Activated CD4-positive, alpha-beta T cell treated with anti-CD3 and anti-CD28 coated beads for 36 hours (primary cell): ENCODE data around the gene HNRNPH2. TPM values are rescaled to one million over a fixed set of nuclear protein-coding genes. Genes with fewer than 3 reads are reported as not detected.

Experiments
- ATAC-seq: fragments of 200-7000 bp; cut with Tn5 transposase; one replicate; pipeline ENCODE4 v1.10.0; 2021; ENCODE audit warnings: mild to moderate bottlenecking, moderate library complexity
- CTCF ChIA-PET: fragments of 350-600 bp; sonication (Branson Sonifier 250); formaldehyde crosslinking; loops from one replicate; lab custom pipeline; 2021; ENCODE audit warnings: antibody characterized with exemption; lab: Charles Lee
- POLR2A ChIA-PET: fragments of 350-600 bp; sonication (Branson Sonifier 250); formaldehyde crosslinking; loops from one replicate; lab custom pipeline; 2021; ENCODE audit warnings: antibody characterized with exemption, inconsistent platforms; lab: Charles Lee
- DNase-seq: peaks from one replicate; pipeline ENCODE4 v3.0.0-alpha.2; 2020
- H3K27ac Mint-ChIP-seq: one replicate; pipeline ENCODE4 v1.8.0; 2021; ENCODE audit warnings: mixed read lengths
- H3K27me3 Mint-ChIP-seq: one replicate; pipeline ENCODE4 v1.8.0; 2021; ENCODE audit warnings: mixed read lengths
- H3K36me3 Mint-ChIP-seq: one replicate; pipeline ENCODE4 v1.8.0; 2021; ENCODE audit warnings: low read depth, mixed read lengths
- H3K4me1 Mint-ChIP-seq: one replicate; pipeline ENCODE4 v1.8.0; 2021; ENCODE audit warnings: mixed read lengths
- H3K4me3 Mint-ChIP-seq: one replicate; pipeline ENCODE4 v1.8.0; 2021; ENCODE audit warnings: mild to moderate bottlenecking, moderate library complexity, mixed read lengths
- H3K9me3 Mint-ChIP-seq: one replicate; pipeline ENCODE4 v1.8.0; 2021; ENCODE audit warnings: low read depth, mixed read lengths
- intact Hi-C, 2 experiments: fragments of 100-400 bp; cut with DNase I in 1 of 2; cut with micrococcal nuclease in 1 of 2; formaldehyde crosslinking; loops; one replicate each; pipeline versions ENCODE4 v1.14.2 to v1.15.1; 2022 to 2024; cut with DNase I, micrococcal nuclease
- total RNA-seq, 2 experiments: library from RNA; stranded (reverse); gene quantifications; one replicate each; pipeline ENCODE4 v1.2.3, GENCODE V29; 2021

The HNRNPH2 gene
- total RNA-seq, 2 experiments from 2014 or later = 18.6 to 26.9 TPM

DNA sequence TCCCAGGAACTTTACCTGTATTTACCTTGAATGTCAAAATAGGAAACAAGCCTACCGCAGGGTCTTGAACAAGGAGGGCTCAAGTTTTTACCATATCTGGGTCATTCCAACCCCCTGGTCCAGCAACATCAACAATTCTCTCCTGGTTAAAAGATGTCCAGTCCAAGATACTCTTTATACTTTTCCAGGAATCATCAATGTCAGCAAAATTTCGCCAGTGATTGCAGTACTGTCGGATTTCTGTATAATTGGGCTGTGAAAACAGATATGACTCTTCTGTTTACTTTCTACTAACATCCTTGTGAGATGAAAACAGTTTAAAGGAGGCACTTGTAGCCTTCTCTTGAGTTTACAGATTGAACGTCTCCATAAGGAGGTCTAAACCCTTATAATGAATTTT is 9.3 kb upstream of the HNRNPH2 start:
- CTCF ChIA-PET = no interaction called here
- peaks cover 33% of the 10 kb centered on the region for H3K36me3 Mint-ChIP-seq
- H3K9me3 Mint-ChIP-seq = no peaks in the 10 kb centered on the region
- no peak overlapping the region for H3K27ac Mint-ChIP-seq
- DNase-seq = no peak
- no peaks in the 10 kb centered on the region for H3K27me3 Mint-ChIP-seq
- intact Hi-C loops = no loop called here
- no peak overlapping the region for H3K4me3 Mint-ChIP-seq
- no peak for ATAC-seq
- peaks cover 3% of the 10 kb centered on the region for H3K4me1 Mint-ChIP-seq
- POLR2A ChIA-PET = no interaction called here

DNA sequence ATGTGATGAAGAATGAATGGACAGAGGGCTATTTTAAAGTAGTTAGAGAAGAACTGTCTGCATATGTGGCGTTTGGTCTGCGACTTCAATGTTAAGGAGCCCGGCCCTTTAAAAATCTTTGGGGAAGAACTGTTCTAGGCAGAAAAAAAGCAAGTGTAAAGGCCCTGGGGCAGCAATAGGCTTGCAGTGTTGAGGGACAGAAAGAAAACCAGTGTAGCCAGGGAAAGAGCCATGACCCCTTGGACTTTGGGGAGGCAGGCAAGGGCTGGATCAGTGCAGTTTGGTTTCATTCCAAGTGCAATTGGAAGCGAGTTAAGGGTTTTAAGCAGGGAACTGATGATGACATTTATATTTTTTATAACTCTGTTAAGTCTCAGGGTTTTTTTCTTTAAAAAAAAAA is 8.2 kb upstream of the HNRNPH2 start:
- no peaks in the 10 kb centered on the region for H3K9me3 Mint-ChIP-seq
- no peak overlapping the region for H3K4me3 Mint-ChIP-seq
- H3K27me3 Mint-ChIP-seq = no peaks in the 10 kb centered on the region
- H3K36me3 Mint-ChIP-seq = peaks cover 35% of the 10 kb centered on the region
- DNase-seq = no peak
- CTCF ChIA-PET = no interaction called here
- ATAC-seq = no peak
- peaks cover 3% of the 10 kb centered on the region for H3K4me1 Mint-ChIP-seq
- POLR2A ChIA-PET = no interaction called here
- intact Hi-C loops = no loop called here
- no peak overlapping the region for H3K27ac Mint-ChIP-seq

DNA sequence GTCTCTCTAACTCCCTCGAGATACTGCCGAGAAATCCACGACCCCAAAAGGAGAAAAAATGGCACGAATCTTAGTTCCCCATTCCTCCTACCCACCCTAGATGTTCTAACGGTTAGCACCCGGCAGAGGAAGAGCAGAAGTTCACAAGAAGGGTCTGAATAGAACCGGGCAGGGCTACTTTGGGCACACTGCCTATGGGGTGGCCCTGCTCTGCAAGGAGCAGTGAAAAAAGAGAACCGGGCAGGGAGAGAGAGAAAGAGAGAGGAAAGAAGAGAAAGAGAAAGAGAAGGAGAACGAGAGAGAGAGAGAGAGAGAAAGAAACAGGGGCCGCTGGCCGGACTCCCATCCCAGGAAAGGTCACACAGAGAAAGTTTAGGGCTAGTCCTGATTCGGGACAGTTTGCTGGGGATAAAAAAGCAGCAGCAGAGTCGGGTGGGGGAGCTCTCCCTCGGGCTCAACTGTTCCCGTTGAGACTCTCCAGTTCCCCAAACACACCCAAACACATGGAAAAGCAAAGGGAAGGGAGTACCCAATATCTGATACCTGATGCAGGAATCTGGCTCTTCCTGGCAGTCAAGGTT is 765 bp upstream of the HNRNPH2 start:
- ATAC-seq (no peak), DNase-seq (no peak)
- Mint-ChIP-seq H3K4me1 (peaks cover 21% of the 10 kb centered on the region), H3K27ac (peak overlapping the region; percentile 97), H3K9me3 (no peaks in the 10 kb centered on the region), H3K4me3 (peak overlapping the region; percentile 97), H3K36me3 (peaks cover 20% of the 10 kb centered on the region), H3K27me3 (no peaks in the 10 kb centered on the region)
- intact Hi-C loops = loop anchor here (1.0 to 5.0 kb wide), 5 partner anchors 16 to 585 kb away; partner anchors contain the start of genes ARMCX2 (in 1 of the 2), CENPI (in 1 of the 2), CSTF2 (in 1 of the 2) and RPL36A (in 1 of the 2)
- ChIA-PET CTCF (no interaction called here), POLR2A (interaction anchor here (1.3 kb wide), 1 partner anchor 17 kb away, joined by 9 read pairs; the partner anchor contains the start of gene RPL36A)

DNA sequence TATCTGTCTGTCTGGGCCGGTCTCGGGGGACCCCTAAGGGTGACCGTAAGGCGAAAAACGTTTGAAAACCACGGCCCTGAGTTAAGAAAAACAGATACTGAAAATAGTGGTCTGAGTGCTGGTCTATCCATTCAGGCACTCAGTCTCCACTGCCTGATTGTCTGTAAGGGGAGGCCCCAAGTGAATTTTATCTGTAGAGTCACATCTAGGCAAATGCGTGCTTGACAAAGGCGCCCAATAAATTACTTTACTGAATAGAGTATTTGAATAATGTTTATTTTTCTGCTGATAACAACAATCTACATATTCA is 465 bp downstream of the HNRNPH2 start:
- ChIA-PET CTCF (interaction anchor here (0.6 kb wide), 1 partner anchor 18 kb away, joined by 3 read pairs; the partner anchor contains the start of gene RPL36A), POLR2A (no interaction called here)
- Mint-ChIP-seq H3K27me3 (no peaks in the 10 kb centered on the region), H3K27ac (peak overlapping the region; percentile 97), H3K9me3 (no peaks in the 10 kb centered on the region), H3K4me1 (peaks cover 32% of the 10 kb centered on the region), H3K4me3 (peak overlapping the region; percentile 97), H3K36me3 (peaks cover 26% of the 10 kb centered on the region)
- ATAC-seq = peak; percentile 42
- DNase-seq = no peak
- intact Hi-C loops = loop anchor here (1.0 to 5.0 kb wide), 6 partner anchors 18 to 586 kb away; partner anchors contain the start of genes TIMM8A (in 2 of the 2), CENPI (in 1 of the 2), CSTF2 (in 1 of the 2) and TRMT2B (in 1 of the 2)

DNA sequence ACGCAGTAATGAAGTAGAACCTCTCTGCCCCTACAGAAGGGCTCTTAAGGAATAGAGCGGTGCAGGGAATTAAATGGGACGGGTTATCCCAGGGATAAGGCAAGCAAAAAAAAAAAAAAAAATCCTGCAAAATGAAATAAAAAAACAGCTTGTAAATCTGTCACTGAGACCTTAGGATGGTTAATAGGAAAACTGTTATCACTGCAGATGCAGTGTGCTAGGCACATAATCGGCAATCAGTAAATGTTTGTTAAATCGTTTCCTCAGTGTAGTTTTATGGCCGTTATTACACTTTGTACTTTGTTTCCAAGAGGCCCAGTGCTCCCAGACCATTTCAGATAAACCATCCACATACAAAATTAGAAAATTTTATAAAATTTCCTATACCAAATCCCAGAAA is 1.0 kb downstream of the HNRNPH2 start:
- intact Hi-C loops = loop anchor here in 1 of 2 experiments (2.0 to 5.0 kb wide), 4 partner anchors 312 to 587 kb away; partner anchors contain the start of genes CENPI, CSTF2, TRMT2B and ZMAT1
- ChIA-PET POLR2A (no interaction called here), CTCF (interaction anchor here (0.6 kb wide), 1 partner anchor 18 kb away, joined by 3 read pairs; the partner anchor contains the start of gene RPL36A)
- ATAC-seq = no peak
- H3K4me1 Mint-ChIP-seq = peaks cover 35% of the 10 kb centered on the region
- H3K9me3 Mint-ChIP-seq = no peaks in the 10 kb centered on the region
- peak overlapping the region; percentile 97 for H3K4me3 Mint-ChIP-seq
- no peak for DNase-seq
- H3K36me3 Mint-ChIP-seq = peaks cover 21% of the 10 kb centered on the region
- no peaks in the 10 kb centered on the region for H3K27me3 Mint-ChIP-seq
- H3K27ac Mint-ChIP-seq = peak overlapping the region; percentile 90

DNA sequence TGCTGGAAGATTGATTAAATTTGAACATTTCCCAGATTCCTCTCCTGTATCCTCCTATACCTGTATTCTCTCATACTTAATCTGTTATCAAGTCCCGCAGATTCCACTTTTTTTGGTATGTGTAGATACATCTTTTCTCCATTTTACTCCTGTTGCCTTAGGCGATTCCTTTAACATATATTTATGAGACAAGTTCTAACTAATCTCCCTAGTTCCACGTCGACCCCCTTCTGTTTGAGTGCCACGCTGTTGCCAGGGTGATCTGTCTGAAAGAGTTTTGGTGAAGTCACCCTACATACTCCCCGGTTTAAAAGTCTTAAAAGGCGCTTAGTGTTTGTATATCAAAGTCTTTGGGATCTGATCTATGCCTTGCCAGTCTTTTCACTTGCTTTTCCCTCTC is 2.4 kb downstream of the HNRNPH2 start:
- no peaks in the 10 kb centered on the region for H3K9me3 Mint-ChIP-seq
- DNase-seq (no peak), ATAC-seq (no peak)
- peak overlapping the region; percentile 82 for H3K27ac Mint-ChIP-seq
- peaks cover 21% of the 10 kb centered on the region for H3K36me3 Mint-ChIP-seq
- intact Hi-C loops = loop anchor here (5.0 to 10.0 kb wide), 5 partner anchors 144 to 1244 kb away; partner anchors contain the start of genes ARMCX1 (in 1 of the 2), ARMCX5 (in 1 of the 2), GPRASP1 (in 1 of the 2) and ZMAT1 (in 1 of the 2)
- peak overlapping the region; percentile 97 for H3K4me3 Mint-ChIP-seq
- H3K27me3 Mint-ChIP-seq = no peaks in the 10 kb centered on the region
- ChIA-PET CTCF (no interaction called here), POLR2A (no interaction called here)
- H3K4me1 Mint-ChIP-seq = peaks cover 42% of the 10 kb centered on the region

DNA sequence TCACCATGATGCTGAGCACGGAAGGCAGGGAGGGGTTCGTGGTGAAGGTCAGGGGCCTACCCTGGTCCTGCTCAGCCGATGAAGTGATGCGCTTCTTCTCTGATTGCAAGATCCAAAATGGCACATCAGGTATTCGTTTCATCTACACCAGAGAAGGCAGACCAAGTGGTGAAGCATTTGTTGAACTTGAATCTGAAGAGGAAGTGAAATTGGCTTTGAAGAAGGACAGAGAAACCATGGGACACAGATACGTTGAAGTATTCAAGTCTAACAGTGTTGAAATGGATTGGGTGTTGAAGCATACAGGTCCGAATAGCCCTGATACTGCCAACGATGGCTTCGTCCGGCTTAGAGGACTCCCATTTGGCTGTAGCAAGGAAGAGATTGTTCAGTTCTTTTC is 4.0 kb downstream of the HNRNPH2 start:
- peaks cover 21% of the 10 kb centered on the region for H3K36me3 Mint-ChIP-seq
- no peak overlapping the region for H3K4me3 Mint-ChIP-seq
- POLR2A ChIA-PET = no interaction called here
- H3K27me3 Mint-ChIP-seq = no peaks in the 10 kb centered on the region
- ATAC-seq (no peak), DNase-seq (no peak)
- no peak overlapping the region for H3K27ac Mint-ChIP-seq
- H3K9me3 Mint-ChIP-seq = no peaks in the 10 kb centered on the region
- CTCF ChIA-PET = no interaction called here
- peaks cover 47% of the 10 kb centered on the region for H3K4me1 Mint-ChIP-seq
- intact Hi-C loops = loop anchor here (5.0 to 10.0 kb wide), 5 partner anchors 143 to 1243 kb away; partner anchors contain the start of genes ARMCX1 (in 1 of the 2), ARMCX5 (in 1 of the 2), GPRASP1 (in 1 of the 2) and ZMAT1 (in 1 of the 2)

DNA sequence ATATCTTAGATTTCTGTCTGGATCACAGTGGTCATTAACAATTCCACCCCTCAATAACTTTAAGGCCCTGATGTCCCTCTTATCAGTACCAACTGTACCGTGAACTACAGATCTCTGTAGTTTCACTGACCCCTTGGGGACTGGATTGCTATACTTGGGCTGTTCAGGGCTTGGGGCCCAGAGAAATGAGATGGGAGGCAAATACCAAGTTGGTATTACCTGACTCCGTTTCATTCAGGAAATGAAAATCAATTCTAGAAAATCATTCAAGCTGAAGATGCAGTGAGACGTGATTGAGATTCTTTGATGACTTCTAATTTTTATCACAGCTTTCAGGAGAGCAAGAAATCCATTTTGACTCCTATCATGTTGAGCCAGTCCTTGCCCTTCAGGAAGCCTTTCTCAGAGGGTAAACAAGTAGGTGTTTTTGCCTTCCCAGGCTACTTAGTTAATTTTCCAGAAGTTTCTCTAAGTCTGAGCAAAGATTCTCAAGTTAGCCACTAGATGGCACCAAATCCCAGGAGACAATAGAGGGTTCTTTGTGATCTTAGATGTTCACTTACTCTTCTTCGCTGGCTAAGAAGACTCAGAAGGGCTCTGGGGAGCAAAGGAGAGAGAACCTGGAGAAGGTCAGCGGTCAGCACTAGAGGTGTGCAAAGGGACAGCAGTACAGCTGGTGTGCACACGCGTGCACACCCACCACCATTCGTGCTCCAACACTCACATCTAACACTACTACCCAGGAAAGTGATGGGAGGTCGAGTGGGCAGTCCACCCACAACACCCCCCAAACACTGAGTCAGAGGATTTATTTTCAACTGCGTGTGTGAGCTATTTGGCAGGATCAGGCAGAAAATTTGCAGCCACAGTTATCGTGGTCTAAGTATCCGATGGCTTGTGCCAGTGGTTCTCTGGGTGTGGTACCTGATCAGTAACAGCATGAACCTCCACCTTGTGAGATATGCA is 7.4 kb downstream of the HNRNPH2 start:
- H3K9me3 Mint-ChIP-seq = no peaks in the 10 kb centered on the region
- no peaks in the 10 kb centered on the region for H3K27me3 Mint-ChIP-seq
- peaks cover 16% of the 10 kb centered on the region for H3K36me3 Mint-ChIP-seq
- peak; percentile 24 for DNase-seq
- CTCF ChIA-PET = interaction anchor here (0.9 to 1.8 kb wide), 5 partner anchors 15 to 176 kb away, joined by 3 to 8 read pairs (median 3); no protein-coding TSS in a partner anchor
- ATAC-seq = peak; percentile 81
- intact Hi-C loops = loop anchor here (1.0 to 10.0 kb wide), 9 partner anchors 72 to 1239 kb away; partner anchors contain the start of genes ARMCX1 (in 1 of the 2), ARMCX2 (in 1 of the 2), ARMCX4 (in 1 of the 2) and ARMCX5 (in 1 of the 2)
- POLR2A ChIA-PET = interaction anchor here (0.6 to 1.0 kb wide), 2 partner anchors 25 to 206 kb away, joined by 3 to 4 read pairs; partner anchors contain the start of gene RPL36A
- peak overlapping the region; percentile 94 for H3K27ac Mint-ChIP-seq
- peak overlapping the region; percentile 43 for H3K4me3 Mint-ChIP-seq
- peaks cover 63% of the 10 kb centered on the region for H3K4me1 Mint-ChIP-seq

DNA sequence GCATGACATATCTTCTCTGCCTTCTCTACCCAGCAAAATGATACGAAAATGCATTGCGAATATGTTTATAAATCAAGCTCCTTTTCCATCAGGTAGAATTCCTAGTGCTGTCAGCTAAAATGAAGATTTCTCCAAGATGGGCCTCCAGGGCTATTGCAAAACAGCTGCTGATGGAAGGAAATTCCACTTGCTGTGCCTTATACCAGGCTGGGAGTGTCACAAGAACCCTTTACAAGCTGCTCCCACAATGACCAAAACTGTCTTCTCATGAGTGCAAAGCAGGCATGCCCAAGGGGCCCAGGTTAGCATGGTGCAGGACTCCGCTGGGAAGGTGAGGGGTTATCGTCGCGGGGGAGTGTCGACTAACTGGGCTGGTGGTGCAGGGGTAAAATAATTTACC is 8.7 kb downstream of the HNRNPH2 start:
- no peak overlapping the region for H3K27ac Mint-ChIP-seq
- peaks cover 16% of the 10 kb centered on the region for H3K36me3 Mint-ChIP-seq
- H3K4me1 Mint-ChIP-seq = peaks cover 60% of the 10 kb centered on the region
- POLR2A ChIA-PET = no interaction called here
- intact Hi-C loops = loop anchor here (5.0 to 10.0 kb wide), 8 partner anchors 71 to 1238 kb away; partner anchors contain the start of genes ARMCX1 (in 1 of the 2), ARMCX2 (in 1 of the 2), ARMCX4 (in 1 of the 2) and ARMCX5 (in 1 of the 2)
- CTCF ChIA-PET = interaction anchor here (0.6 to 1.8 kb wide), 3 partner anchors 13 to 342 kb away, joined by 3 to 8 read pairs (median 3); no protein-coding TSS in a partner anchor
- no peaks in the 10 kb centered on the region for H3K9me3 Mint-ChIP-seq
- ATAC-seq (no peak), DNase-seq (no peak)
- no peak overlapping the region for H3K4me3 Mint-ChIP-seq
- H3K27me3 Mint-ChIP-seq = no peaks in the 10 kb centered on the region

DNA sequence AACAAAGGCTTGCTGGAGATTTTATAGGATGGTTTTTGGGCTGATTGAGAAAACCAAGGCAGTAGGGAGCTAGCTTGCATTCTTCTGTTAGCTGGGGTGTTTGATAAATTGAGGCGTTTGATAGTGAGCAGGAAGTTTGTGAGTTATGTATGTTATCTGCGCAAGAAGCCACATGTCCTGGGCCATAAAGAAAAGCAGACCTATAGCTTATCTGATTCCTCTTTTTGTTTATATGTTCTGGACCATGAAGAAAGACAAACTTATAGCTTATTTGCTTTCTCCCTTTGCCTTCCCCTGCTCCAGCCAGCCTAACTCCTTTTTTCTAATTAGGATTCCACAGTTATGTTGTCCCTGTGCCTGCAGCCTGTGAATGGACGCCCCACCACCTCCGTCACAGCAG is 9.2 kb downstream of the HNRNPH2 start:
- no peaks in the 10 kb centered on the region for H3K27me3 Mint-ChIP-seq
- H3K4me1 Mint-ChIP-seq = peaks cover 55% of the 10 kb centered on the region
- no peaks in the 10 kb centered on the region for H3K9me3 Mint-ChIP-seq
- ChIA-PET POLR2A (no interaction called here), CTCF (interaction anchor here (0.6 to 1.8 kb wide), 2 partner anchors 13 to 342 kb away, joined by 3 to 8 read pairs; no protein-coding TSS in a partner anchor)
- no peak for DNase-seq
- no peak for ATAC-seq
- peaks cover 11% of the 10 kb centered on the region for H3K36me3 Mint-ChIP-seq
- intact Hi-C loops = loop anchor here (5.0 to 10.0 kb wide), 8 partner anchors 70 to 1238 kb away; partner anchors contain the start of genes ARMCX1 (in 1 of the 2), ARMCX2 (in 1 of the 2), ARMCX4 (in 1 of the 2) and ARMCX5 (in 1 of the 2)
- peak overlapping the region; percentile 91 for H3K27ac Mint-ChIP-seq
- H3K4me3 Mint-ChIP-seq = peak overlapping the region; percentile 77
